Fibroblast of villous mesenchyme (primary cell): ENCODE results near the gene FHOD3. TPM values are rescaled to one million over a fixed set of nuclear protein-coding genes. Genes with fewer than 3 reads are reported as not detected.

Experiments used
- DNase-seq: peaks from one replicate; pipeline ENCODE4 v3.0.0-alpha.2; 2010; ENCODE audit warnings: low read depth
- H3K4me3 ChIP-seq: 2 replicates; pipeline ENCODE4 v1.5.1; 2011; ENCODE audit warnings: low read depth, mild to moderate bottlenecking, low read length
- CTCF ChIP-seq: IDR thresholded peaks from 2 replicates; pipeline ENCODE4 v1.5.1; 2012; ENCODE audit warnings: low read depth, mild to moderate bottlenecking, low read length; ENCODE audit not compliant: insufficient read depth
- total RNA-seq: library from RNA; depleted of rRNA; stranded (reverse); fragments of >200 nt; gene quantifications from 2 replicates; pipeline ENCODE4 v1.2.3, GENCODE V29; 2012

Gene FHOD3
- total RNA-seq, 1 donor, result 5.2 TPM

GRCh38 chr18:36623681-36624190, 326.2 kb downstream of the FHOD3 start:
- DNase-seq, result no peak
- TF ChIP-seq CTCF, result no peak
- H3K4me3 ChIP-seq, result no peak overlapping the region

GRCh38 chr18:36624451-36625167, 327.1 kb downstream of the FHOD3 start:
- TF ChIP-seq CTCF, result no peak
- H3K4me3 ChIP-seq, result no peak overlapping the region

GRCh38 chr18:36625386-36625785, 327.9 kb downstream of the FHOD3 start:
- DNase-seq, result no peak
- H3K4me3 ChIP-seq, result no peak overlapping the region
- no peak for TF ChIP-seq CTCF

More at GRCh38 chr18:36624451-36625167, 327.1 kb downstream of the FHOD3 start:
- DNase-seq, result no peak

GRCh38 chr18:36627637-36628036, 330.1 kb downstream of the FHOD3 start:
- H3K4me3 ChIP-seq, result no peak overlapping the region
- DNase-seq, result peak; percentile 11
- TF ChIP-seq CTCF, result no peak

GRCh38 chr18:36628435-36629137, 331.1 kb downstream of the FHOD3 start:
- H3K4me3 ChIP-seq, result no peak overlapping the region
- no peak for TF ChIP-seq CTCF
- peak; percentile 78 for DNase-seq

- DNase-seq, result no peak
- TF ChIP-seq CTCF, result no peak
- H3K4me3 ChIP-seq, result no peak overlapping the region
Measured at GRCh38 chr18:36629138-36629530, 331.6 kb downstream of the FHOD3 start.

GRCh38 chr18:36629836-36630235, 332.3 kb downstream of the FHOD3 start:
- H3K4me3 ChIP-seq, result no peak overlapping the region
- TF ChIP-seq CTCF, result no peak
- no peak for DNase-seq
